GM12878 (cell line): ENCODE measurements around the gene DENND1A. TPM values are rescaled to one million over a fixed set of nuclear protein-coding genes. Genes with fewer than 3 reads are reported as not detected.

Source experiments
- ATAC-seq: fragments of 200-7000 bp; cut with Tn5 transposase; 3 replicates; pipeline ENCODE4 v1.9.1; 2020; ENCODE audit warnings: mild to moderate bottlenecking, moderate library complexity
- BruUV-seq: library from RNA; stranded (reverse); fragments of 400-500 nt; replicated peaks from 2 replicates; lab custom pipeline; 2021; lab: Mats Ljungman, UMichigan
- CTCF ChIA-PET: fragments of 300-600 bp; sonication (Branson Sonifier 250); formaldehyde crosslinking; extraction: SDS; loops from one replicate; lab custom pipeline; 2021; ENCODE audit warnings: inconsistent platforms; lab: Yijun Ruan, JAX
- POLR2A ChIA-PET: fragments of 350-600 bp; formaldehyde crosslinking; extraction: SDS; loops from one replicate; lab custom pipeline; 2021; ENCODE audit warnings: inconsistent platforms; lab: Charles Lee
- RAD21 ChIA-PET: fragments of 300-600 bp; sonication (Branson Sonifier 250); formaldehyde crosslinking; loops from one replicate; lab custom pipeline; 2023; ENCODE audit warnings: antibody characterized with exemption; ENCODE audit not compliant: unreplicated experiment; lab: Charles Lee
- SMC1A ChIA-PET: fragments of 300-600 bp; sonication (Branson Sonifier 250); formaldehyde crosslinking; loops from one replicate; lab custom pipeline; 2023; ENCODE audit not compliant: unreplicated experiment, uncharacterized antibody; lab: Charles Lee
- DNase-seq: peaks from one replicate; pipeline ENCODE4 v3.0.0-alpha.2; 2011; ENCODE audit warnings: low read depth, low spot score
- FAIRE-seq: peaks from 3 replicates; lab custom pipeline; 2011; peaks lifted over from hg19 to GRCh38; lab: Jason Lieb, UNC
- H2AFZ ChIP-seq: 2 replicates; pipeline ENCODE4 v1.6.0; 2011; ENCODE audit warnings: low read depth, low read length, control low read depth; ENCODE audit not compliant: control insufficient read depth
- H3K27ac ChIP-seq: 2 replicates; pipeline ENCODE4 v1.5.1; 2011; ENCODE audit warnings: control low read depth; ENCODE audit not compliant: control insufficient read depth, insufficient read depth
- H3K27me3 ChIP-seq, 2 experiments: replicated peaks in 1 of 2; 2 replicates each; pipeline versions ENCODE4 v1.6.0 to v1.6.1; 2011; ENCODE audit warnings: low read length in 1 of 2; ENCODE audit not compliant: control insufficient read depth in 2 of 2, insufficient read depth in 2 of 2
- H3K36me3 ChIP-seq, 2 experiments: 2 replicates each; pipeline ENCODE4 v1.5.1; 2011; ENCODE audit warnings: low read length in 1 of 2; ENCODE audit not compliant: control insufficient read depth in 2 of 2, insufficient read depth in 2 of 2
- H3K4me1 ChIP-seq: 2 replicates; pipeline ENCODE4 v1.6.1; 2011; ENCODE audit warnings: mild to moderate bottlenecking, low read length, moderate library complexity, mixed read lengths; ENCODE audit not compliant: control insufficient read depth, insufficient read depth
- H3K4me2 ChIP-seq: 2 replicates; pipeline ENCODE4 v1.6.0; 2011; ENCODE audit warnings: control low read depth; ENCODE audit not compliant: control insufficient read depth, insufficient read depth
- H3K4me3 ChIP-seq: fragments of 200-600 bp; sonication (generic); 2 replicates; pipeline ENCODE4 v1.5.1; 2016
- H3K79me2 ChIP-seq: 2 replicates; pipeline ENCODE4 v1.6.0; 2011; ENCODE audit warnings: low read length; ENCODE audit not compliant: control insufficient read depth, insufficient read depth
- H3K9ac ChIP-seq: 2 replicates; pipeline ENCODE4 v1.8.0; 2011; ENCODE audit warnings: low read length, control low read depth, mixed read lengths; ENCODE audit not compliant: control insufficient read depth, insufficient read depth
- H3K9me3 ChIP-seq: replicated peaks from 3 replicates; pipeline ENCODE4 v1.5.1; 2011; ENCODE audit warnings: mild to moderate bottlenecking, low read length; ENCODE audit not compliant: control insufficient read depth, insufficient read depth
- H4K20me1 ChIP-seq: 2 replicates; pipeline ENCODE4 v1.6.0; 2011; ENCODE audit not compliant: control insufficient read depth, insufficient read depth
- CEBPB ChIP-seq, 2 experiments: fragments of 150-350 bp in 1 of 2; IDR thresholded peaks; 2 replicates each; pipeline ENCODE4 v1.6.1; 2012 to 2014; ENCODE audit warnings: low read depth in 2 of 2, low read length in 2 of 2, borderline replicate concordance in 1 of 2, inconsistent platforms in 1 of 2
- SMC3 ChIP-seq: IDR thresholded peaks from 2 replicates; pipeline ENCODE4 v1.6.1; 2011; ENCODE audit warnings: low read length, improper control_type of control experiment, borderline replicate concordance
- WGBS: methylation state at CpG from one replicate; pipeline ENCODE4 v1.1.6; 2016; ENCODE audit warnings: low lambda C conversion rate; ENCODE audit not compliant: insufficient replicate concordance, insufficient coverage; ENCODE audit errors: missing lambda C conversion rate; 5-methylcytosine and 5-hydroxymethylcytosine counted together
- in situ Hi-C: fragments of 300-500 bp; cut with MboI; formaldehyde crosslinking; loops from 9 replicates; pipeline ENCODE4 v1.14.3; 2018; ENCODE audit warnings: mixed read lengths
- intact Hi-C: fragments of 100-400 bp; cut with micrococcal nuclease; formaldehyde crosslinking; loops from one replicate; pipeline ENCODE4 v1.14.2; 2022; ENCODE audit not compliant: unreplicated experiment
- polyA plus RNA-seq, 11 experiments: library from polyadenylated mRNA; depleted of rRNA in 4 of 11; unstranded in 6 of 11; stranded (reverse) in 5 of 11; fragments of >200 nt; fragmentation: Nextera tagmentation in 4 of 11; fragmentation: Illumina TruSeq in 1 of 11; extraction: Ambion mirVana in 4 of 11; extraction: Trizol in 1 of 11; gene quantifications; 1 replicate in 1 of 11; 2 replicates in 10 of 11; pipeline versions ENCODE4 v1.2.1 to v1.2.3, GENCODE V29; 2011 to 2016; ENCODE audit warnings: inconsistent platforms in 2 of 11, missing spikeins in 2 of 11, low read depth in 1 of 11
- total RNA-seq, 4 experiments: library from RNA; depleted of rRNA in 3 of 4; stranded (reverse); fragments of >200 nt in 3 of 4; fragmentation: Illumina TruSeq in 1 of 4; extraction: Trizol in 1 of 4; gene quantifications; 2 replicates each; pipeline versions ENCODE4 v1.2.1 to v1.2.3, GENCODE V29; 2013 to 2021

Gene DENND1A
- total and polyA plus RNA-seq, 10 of the 15 experiments (the other 5 are each of a cell fraction or from before 2014, with no cell fraction given) = 14.1 to 48.6 (median 35.2) TPM

GRCh38 chr9:123954518-123955280, 24.8 kb upstream of the DENND1A start:
- Histone ChIP-seq H2AFZ (no peak overlapping the region), H3K27ac (no peak overlapping the region), H3K4me1 (peaks cover 5% of the 10 kb centered on the region), H3K36me3 (no peaks in the 10 kb centered on the region), H3K9ac (no peak overlapping the region), H3K27me3 (no peaks in the 10 kb centered on the region), H3K4me3 (no peak overlapping the region), H4K20me1 (no peaks in the 10 kb centered on the region), H3K4me2 (no peak overlapping the region), H3K79me2 (no peaks in the 10 kb centered on the region), H3K9me3 (peaks cover 6% of the 10 kb centered on the region; the same call in 2 of the 3 replicates)
- no peak for DNase-seq
- ChIA-PET RAD21 (interaction anchor here (0.7 to 5.2 kb wide), 4 partner anchors 27 to 553 kb away, joined by 3 to 20 read pairs (median 12); no protein-coding TSS in a partner anchor), CTCF (interaction anchor here (1.2 to 2.5 kb wide), 3 partner anchors 43 to 413 kb away, joined by 3 to 23 read pairs (median 11); no protein-coding TSS in a partner anchor), POLR2A (no interaction called here), SMC1A (interaction anchor here (0.9 to 4.9 kb wide), 5 partner anchors 17 to 85 kb away, joined by 3 to 30 read pairs (median 3); no protein-coding TSS in a partner anchor)
- no peak for ATAC-seq
- no TSS peak for BruUV-seq
- intact Hi-C loops (no loop called here), in situ Hi-C loops (no loop called here)
- TF ChIP-seq CEBPB (IDR thresholded peaks at IDR 0.05; ENCODE audit: borderline replicate concordance in 1 of 2, low read depth in 2 of 2, low read length in 2 of 2) = peak in 1 of 2 experiments; percentile 77; a peak in 1 of 4 replicates
- no peak for TF ChIP-seq SMC3
- FAIRE-seq = no peak
- WGBS = 81% methylated on average over 9 of the region's 9 CpGs
